ENCODE results near the gene GNG7.

DNA sequence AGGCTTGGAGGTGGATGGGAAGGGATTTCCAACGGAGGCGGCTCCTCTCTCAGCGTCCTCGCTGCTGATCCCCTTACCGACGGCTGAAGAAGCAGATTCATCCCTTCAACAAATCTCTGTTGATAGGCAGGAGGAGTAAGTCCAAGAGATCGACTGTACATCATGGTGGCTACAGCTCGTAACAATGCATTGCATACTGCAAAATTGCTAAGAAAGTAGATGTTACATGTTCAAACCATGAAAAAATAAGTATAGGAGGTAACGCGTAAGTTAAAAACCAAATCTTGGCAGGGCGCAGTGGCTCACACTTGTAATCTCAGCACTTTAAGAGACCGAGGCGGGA lies 37.8 kb upstream of the GNG7 start:
- TF ChIP-seq, protein P1, sequence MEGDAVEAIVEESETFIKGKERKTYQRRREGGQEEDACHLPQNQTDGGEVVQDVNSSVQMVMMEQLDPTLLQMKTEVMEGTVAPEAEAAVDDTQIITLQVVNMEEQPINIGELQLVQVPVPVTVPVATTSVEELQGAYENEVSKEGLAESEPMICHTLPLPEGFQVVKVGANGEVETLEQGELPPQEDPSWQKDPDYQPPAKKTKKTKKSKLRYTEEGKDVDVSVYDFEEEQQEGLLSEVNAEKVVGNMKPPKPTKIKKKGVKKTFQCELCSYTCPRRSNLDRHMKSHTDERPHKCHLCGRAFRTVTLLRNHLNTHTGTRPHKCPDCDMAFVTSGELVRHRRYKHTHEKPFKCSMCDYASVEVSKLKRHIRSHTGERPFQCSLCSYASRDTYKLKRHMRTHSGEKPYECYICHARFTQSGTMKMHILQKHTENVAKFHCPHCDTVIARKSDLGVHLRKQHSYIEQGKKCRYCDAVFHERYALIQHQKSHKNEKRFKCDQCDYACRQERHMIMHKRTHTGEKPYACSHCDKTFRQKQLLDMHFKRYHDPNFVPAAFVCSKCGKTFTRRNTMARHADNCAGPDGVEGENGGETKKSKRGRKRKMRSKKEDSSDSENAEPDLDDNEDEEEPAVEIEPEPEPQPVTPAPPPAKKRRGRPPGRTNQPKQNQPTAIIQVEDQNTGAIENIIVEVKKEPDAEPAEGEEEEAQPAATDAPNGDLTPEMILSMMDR (IDR thresholded peaks at IDR 0.05; ENCODE audit: insufficient read depth, low read depth, low read length), result no peak
- TF ChIP-seq EZH2 (IDR thresholded peaks at IDR 0.05; ENCODE audit: insufficient read depth, low read length), result no peak

Measured in astrocyte (in vitro differentiated cells and primary cell).